Stimulated activated CD8-positive, alpha-beta memory T cell treated with anti-CD3 and anti-CD28 coated beads, Interleukin-4, amount 100 ng/mL, for 1 hour (primary cell): ENCODE results near the gene DES.
A peak's percentile ranks its signal among the peaks of the same experiment; 100 is the strongest.
"Not testable (repeated sequence)": the region's sequence is repeated elsewhere in the genome, so short reads cannot be mapped to it uniquely, and the experiment has no call there.

Experiments
- DNase-seq, 2 donors: peaks; one replicate each; pipeline ENCODE4 v3.0.0-alpha.2; 2020; ENCODE audit warnings: low read depth in 2 of 2, low spot score in 1 of 2

The DES gene

DNA sequence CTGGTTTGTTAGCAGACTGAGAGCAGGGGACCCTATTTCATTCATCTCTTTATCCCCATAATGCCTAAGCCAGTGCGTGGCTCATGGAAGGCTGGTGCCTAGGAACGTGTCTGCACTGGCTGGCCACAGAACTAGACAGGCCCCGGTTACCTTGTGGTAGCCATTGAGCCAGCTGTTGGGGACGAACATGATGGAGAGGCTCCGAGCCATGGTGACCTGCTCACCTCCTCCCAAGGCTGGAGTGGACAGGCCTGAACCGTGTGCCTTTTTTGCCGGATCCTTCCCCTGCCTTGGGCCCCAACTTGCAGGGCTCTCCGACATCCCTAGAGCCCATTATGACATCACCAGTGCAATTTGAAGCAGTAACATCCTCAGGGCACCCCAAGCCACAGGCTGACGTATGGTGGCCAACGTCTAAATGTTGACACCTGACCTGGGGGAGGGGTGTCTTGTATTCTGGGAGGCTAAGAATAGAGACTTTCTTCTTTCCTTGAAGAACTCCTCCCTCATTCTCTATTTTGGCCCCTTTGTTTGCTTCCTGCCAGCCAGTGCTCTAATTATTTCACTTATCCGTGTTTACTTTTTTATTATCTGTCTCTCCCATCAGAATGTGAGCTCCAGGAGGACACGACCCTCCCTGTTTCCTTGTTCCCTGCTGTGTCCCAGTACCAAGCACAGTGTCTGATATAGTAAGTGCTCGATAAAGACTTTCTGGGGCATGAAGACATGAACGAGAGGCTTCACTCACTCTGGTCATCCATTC is 18.3 kb upstream of the DES start:
- no peak for DNase-seq

DNA sequence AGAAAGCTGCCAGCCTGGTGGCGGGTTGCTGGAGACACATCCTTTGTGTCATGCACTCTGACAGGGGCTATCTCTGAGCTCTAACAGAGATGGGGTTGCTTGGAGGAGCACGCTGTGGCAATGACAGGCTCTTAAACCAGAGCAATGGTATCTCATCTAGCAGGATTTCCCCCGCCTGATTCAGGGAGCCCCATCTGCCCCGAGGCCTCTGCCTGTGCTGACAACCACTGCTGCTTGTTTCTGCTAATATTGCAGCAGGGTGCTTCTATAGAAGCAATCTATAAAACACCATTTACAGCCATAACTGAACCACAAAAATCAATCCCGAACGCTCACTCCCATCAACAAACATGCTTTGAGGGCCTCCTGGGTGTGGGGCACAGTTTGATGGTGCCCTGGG is 17.6 kb upstream of the DES start:
- no peak for DNase-seq

- no peak for DNase-seq
Measured at GRCh38 chr2:219401606-219402005, 16.6 kb upstream of the DES start.

- DNase-seq = peak in 1 of 2 donors; percentile 29
Measured at GRCh38 chr2:219402665-219403515, 15.3 kb upstream of the DES start.

DNA sequence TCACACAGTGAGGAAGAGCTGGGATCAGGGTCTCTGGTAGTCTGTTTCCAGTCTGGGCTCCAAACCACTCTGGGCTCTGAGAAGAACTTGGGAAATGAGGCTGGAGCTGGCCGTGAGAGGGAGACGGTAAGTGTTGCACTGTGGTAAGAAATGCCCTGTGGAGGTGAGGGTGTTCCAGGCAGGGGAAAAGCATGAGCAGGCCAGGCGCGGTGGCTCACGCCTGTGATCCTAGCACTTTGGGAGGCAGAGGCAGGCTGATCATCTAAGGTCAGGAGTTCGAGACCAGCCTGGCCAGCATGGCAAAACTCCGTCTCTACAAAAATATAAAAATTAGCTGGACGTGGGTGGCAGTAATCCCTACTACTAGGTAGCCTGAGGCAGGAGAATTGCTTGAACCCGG is 14.3 kb upstream of the DES start:
- DNase-seq = no peak

DNA sequence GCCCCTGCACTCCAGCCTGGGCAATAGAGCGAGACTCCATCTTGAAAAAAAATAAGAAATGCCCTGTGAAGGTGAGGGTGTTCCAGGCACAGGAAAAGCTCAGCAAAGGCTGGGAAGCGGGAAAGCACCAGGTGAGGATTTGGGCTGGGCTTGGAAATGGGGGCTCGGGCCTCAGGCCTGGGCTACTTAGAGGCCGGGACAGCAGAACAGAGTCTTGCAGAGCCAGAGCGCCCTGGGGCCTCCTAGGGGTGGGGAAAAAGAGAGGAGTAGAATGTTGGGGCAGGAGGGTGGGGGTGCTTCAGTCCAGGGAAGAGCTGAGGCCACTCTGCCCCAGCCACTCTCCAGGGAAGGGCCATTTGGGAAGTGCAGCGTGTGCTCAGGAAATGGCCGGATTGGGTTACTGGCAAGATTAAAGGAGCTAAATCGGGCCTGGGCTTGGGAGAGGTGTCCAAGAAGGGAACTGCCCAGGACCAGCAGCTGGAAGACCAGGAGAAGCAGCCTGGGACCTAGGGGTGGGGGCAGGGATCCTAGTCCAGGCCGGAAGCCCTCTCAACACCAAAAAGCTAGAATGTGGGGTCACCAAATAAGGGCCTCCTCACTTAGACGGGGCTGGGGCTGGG is 13.8 kb upstream of the DES start:
- DNase-seq = no peak

DNA sequence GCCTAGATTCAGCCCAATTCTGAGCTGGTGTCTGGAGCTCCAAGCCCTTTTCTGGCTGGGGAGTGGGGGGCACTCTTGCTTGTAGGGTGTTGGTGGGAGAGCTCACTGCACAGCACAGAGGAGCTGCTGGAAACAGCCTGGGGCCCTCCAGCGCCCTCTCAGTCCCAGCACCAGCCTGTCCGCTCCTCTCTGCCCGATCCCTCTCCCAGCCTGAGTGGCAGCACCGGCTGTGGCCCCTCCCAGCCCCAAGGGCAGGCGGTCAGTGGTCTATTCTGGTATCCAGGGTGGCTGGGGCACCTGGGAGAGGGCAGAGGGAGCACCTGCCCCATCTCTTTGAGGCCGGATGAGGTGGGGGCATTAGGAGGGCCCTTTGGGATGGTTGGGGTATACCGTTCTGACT is 13.2 kb upstream of the DES start:
- no peak for DNase-seq

GRCh38 chr2:219405451-219405850 is 12.7 kb upstream of the DES start:
- DNase-seq = no peak

GRCh38 chr2:219405958-219406860 is 12.0 kb upstream of the DES start:
- DNase-seq = no peak

DNA sequence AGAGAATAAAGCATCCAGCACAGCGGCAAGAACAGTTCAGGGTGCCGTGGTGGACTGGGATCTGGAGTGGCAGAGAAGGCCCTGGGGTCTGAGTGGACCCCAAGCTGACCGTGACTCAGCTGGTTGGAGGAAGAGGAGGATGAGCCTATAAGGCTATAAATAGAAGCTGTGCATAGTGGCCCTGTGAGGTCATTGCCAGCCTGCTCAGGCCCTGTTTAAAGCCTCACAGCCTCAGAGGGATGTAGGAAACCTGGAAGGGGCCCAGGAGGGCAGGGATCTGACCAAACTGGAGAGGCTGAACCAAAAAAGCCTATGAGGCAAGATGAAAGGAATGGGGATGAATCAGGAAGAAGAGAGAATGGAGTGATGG is 11.3 kb upstream of the DES start:
- DNase-seq = no peak

DNA sequence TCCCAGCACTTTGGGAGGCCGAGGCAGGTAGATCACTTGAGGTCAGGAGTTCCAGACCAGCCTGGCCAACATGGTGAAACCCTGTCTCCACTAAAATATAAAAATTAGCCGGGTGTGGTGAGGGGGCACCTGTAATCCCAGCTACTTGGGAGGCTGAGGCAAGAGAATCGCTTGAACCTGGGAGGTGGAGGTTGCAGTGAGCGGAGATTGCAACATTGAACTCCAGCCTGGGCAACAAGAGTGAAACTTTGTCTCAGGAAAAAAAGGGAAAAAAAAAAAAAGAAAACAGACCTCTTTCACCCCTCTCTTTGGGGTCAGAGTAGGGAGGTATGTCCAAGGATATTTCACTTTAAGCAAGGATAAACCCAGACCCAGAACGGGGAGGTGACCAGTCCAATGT is 10.8 kb upstream of the DES start:
- DNase-seq = not testable (repeated sequence)

DNA sequence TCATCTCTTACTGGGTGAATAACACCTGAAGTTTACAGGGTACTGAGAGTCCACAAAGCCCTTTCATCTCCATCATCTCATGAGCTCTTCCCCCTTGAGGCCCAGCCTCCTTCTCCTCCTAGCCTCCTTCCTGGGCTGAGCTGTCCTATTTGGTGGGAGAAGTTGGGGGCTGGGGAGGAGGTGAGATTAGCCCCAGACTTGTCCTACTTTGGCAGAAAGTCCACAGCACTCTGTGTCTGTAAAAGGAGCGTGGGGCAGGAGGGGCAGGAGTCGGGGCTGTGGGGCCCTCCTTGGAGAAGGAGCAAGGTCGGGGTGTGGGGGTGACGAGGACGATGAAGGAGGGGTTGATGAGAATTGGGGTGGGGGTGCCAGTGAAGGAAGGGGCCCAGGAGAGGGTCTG is 10.0 kb upstream of the DES start:
- no peak for DNase-seq

DNA sequence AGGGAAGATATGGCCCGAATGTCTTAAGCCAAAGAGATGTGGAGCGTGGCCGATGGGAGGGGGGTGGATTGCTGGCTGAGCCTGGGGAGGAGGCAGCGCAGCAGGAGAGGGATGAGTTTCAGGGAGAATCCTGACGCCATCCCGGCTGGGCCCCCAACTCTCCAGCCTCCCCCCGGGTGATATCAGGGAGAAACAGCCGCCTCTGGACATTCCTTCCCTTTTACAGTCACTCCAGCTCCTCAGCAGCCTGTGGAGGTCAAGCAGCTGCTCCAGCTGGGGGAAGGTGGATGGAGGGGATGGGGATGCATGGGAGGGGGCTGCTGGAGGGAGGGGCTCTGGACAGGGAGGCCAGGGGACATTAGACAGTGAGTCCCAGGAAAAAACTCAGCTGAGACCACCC is 9.5 kb upstream of the DES start:
- DNase-seq = no peak

GRCh38 chr2:219409619-219410018 is 8.6 kb upstream of the DES start:
- no peak for DNase-seq

DNA sequence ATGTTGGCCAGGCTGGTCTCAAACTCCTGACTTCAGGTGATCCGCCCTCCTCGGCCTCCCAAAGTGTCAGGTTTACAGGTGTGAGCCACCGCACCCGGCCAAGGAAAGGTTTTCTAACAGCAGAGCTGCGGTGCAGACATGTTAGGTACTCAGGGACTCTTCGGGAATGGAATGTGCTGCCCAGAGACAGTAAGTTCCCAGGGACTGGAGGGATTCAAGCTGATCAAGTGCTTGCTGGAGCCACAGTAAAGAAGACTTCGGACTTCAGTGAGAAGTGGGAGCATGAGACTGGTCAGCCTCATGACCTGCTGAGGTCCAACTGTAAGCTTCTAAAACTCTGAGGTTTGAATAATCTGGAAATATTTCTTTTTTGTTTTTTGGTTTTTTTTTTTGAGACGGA is 7.8 kb upstream of the DES start:
- DNase-seq = no peak

DNA sequence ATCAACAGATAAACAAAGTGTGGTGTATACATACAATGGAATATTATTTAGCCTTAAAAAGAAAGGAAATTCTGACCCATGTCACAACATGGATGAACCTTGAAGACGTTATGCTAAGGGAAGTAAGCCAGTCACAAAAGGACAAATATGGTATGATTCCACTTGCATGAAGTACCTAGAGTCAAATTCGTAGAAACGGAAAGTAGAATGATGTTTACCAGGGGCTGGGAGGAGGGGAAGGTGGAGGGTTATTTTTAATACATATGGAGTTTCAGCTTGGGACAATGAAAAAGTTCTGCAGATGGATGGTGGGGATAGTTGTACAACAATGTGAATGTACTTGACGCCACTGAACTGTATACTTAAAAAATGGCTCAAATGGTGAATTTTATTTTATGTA is 3.3 kb upstream of the DES start:
- no peak for DNase-seq

GRCh38 chr2:219415580-219416234 is 2.5 kb upstream of the DES start:
- no peak for DNase-seq

DNA sequence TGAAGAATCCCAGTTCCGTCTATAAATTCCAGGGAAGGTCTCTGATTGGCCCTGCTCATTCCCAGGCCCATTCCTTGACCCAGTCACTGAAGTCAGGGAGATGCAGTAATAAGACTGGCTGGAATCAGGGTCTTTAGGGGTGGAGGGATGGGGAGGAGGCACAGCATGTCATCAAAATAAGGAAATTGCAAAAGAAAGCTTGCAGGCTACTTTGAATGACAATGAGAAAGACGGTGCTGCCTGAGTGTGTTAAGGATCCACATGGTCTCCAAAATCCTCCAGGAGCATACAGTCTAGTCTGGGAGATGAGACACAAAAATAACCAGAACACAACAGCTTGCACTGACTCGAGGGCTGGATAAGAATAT is 2.0 kb upstream of the DES start:
- no peak for DNase-seq

- DNase-seq = no peak
Measured at GRCh38 chr2:219416938-219417337, 1.2 kb upstream of the DES start.

DNA sequence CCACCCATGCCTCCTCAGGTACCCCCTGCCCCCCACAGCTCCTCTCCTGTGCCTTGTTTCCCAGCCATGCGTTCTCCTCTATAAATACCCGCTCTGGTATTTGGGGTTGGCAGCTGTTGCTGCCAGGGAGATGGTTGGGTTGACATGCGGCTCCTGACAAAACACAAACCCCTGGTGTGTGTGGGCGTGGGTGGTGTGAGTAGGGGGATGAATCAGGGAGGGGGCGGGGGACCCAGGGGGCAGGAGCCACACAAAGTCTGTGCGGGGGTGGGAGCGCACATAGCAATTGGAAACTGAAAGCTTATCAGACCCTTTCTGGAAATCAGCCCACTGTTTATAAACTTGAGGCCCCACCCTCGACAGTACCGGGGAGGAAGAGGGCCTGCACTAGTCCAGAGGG is 803 bp upstream of the DES start:
- DNase-seq = no peak

DNA sequence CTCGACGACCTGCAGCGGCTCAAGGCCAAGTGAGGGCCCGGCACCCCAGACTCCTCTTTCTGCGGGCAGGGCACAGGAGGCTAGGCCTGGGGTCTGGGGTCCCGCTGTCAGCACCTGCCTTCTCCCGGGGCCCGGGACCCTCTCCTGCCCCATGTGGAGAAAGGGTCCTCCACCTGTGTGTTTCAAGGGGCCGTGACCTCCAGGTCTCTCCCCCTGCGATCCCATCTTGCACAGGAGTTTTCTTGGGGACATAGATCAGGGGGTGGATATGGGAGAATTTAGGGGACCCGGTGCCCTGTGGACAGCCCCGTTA is 791 bp downstream of the DES start:
- no peak for DNase-seq
